Breast epithelium (tissue), 4 donors: Measurements from ENCODE around the gene ACBD4. TPM values are rescaled to one million over a fixed set of nuclear protein-coding genes. Genes with fewer than 3 reads are reported as not detected.
A peak's percentile ranks its signal among the peaks of the same experiment; 100 is the strongest.

Source experiments
- DNase-seq, 2 donors: peaks; one replicate each; pipeline ENCODE4 v3.0.0-alpha.2; 2019; ENCODE audit warnings: low spot score in 2 of 2
- H3K27ac ChIP-seq, 2 donors: fragments of 200-600 bp; sonication (generic) in 1 of 2; one replicate each; pipeline ENCODE4 v1.5.1; 2016 to 2019; ENCODE audit warnings: mild to moderate bottlenecking in 1 of 2
- H3K27me3 ChIP-seq, 2 donors: fragments of 200-600 bp; sonication (generic) in 1 of 2; one replicate each; pipeline versions ENCODE4 v1.5.1 to v1.6.0; 2017 to 2019; ENCODE audit warnings: control low read depth in 1 of 2, mild to moderate bottlenecking in 1 of 2
- H3K36me3 ChIP-seq: fragments of 200-600 bp; one replicate; pipeline ENCODE4 v1.5.1; 2019
- H3K4me1 ChIP-seq, 2 donors: fragments of 200-600 bp; sonication (generic); one replicate each; pipeline ENCODE4 v1.5.1; 2016 to 2019; ENCODE audit warnings: control low read depth in 1 of 2
- H3K4me3 ChIP-seq, 3 donors: fragments of 200-600 bp; sonication (generic); 1 replicate in 2 of 3; 2 replicates in 1 of 3; pipeline ENCODE4 v1.5.1; 2016 to 2019; ENCODE audit warnings: mild to moderate bottlenecking in 3 of 3, moderate library complexity in 2 of 3
- H3K9me3 ChIP-seq, 2 donors: fragments of 200-600 bp; sonication (generic) in 1 of 2; one replicate each; pipeline ENCODE4 v1.5.1; 2016 to 2019; ENCODE audit warnings: control low read depth in 1 of 2
- POLR2A ChIP-seq: fragments of 450-650 bp; IDR thresholded peaks from one replicate; pipeline ENCODE4 v1.6.1; 2016; ENCODE audit warnings: antibody characterized with exemption, mild to moderate bottlenecking, moderate library complexity
- POLR2AphosphoS5 ChIP-seq, 3 donors: sonication (generic); formaldehyde crosslinking; IDR thresholded peaks; one replicate each; pipeline ENCODE4 v1.6.1; 2017; ENCODE audit warnings: antibody characterized with exemption in 3 of 3
- intact Hi-C: fragments of 100-400 bp; cut with DNase I; formaldehyde crosslinking; loops from one replicate; pipeline ENCODE4 v1.15.1; 2023; ENCODE audit warnings: low total_unique reads
- total RNA-seq, 3 donors: library from RNA; depleted of rRNA; stranded (reverse); fragments of >200 nt; gene quantifications; one replicate each; pipeline ENCODE4 v1.1.0, GENCODE V29; 2016
- TF ChIP-seq, protein P1 (sequence below), 3 donors: fragments of 450-650 bp; IDR thresholded peaks; one replicate each; pipeline ENCODE4 v1.5.1; 2016 to 2017; ENCODE audit warnings: antibody characterized with exemption in 3 of 3, mild to moderate bottlenecking in 3 of 3, moderate library complexity in 3 of 3

ACBD4 gene, protein sequence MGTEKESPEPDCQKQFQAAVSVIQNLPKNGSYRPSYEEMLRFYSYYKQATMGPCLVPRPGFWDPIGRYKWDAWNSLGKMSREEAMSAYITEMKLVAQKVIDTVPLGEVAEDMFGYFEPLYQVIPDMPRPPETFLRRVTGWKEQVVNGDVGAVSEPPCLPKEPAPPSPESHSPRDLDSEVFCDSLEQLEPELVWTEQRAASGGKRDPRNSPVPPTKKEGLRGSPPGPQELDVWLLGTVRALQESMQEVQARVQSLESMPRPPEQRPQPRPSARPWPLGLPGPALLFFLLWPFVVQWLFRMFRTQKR
- total RNA-seq: 10 to 100 TPM; 13.8 to 28.8 (median 15.7) TPM

DNA sequence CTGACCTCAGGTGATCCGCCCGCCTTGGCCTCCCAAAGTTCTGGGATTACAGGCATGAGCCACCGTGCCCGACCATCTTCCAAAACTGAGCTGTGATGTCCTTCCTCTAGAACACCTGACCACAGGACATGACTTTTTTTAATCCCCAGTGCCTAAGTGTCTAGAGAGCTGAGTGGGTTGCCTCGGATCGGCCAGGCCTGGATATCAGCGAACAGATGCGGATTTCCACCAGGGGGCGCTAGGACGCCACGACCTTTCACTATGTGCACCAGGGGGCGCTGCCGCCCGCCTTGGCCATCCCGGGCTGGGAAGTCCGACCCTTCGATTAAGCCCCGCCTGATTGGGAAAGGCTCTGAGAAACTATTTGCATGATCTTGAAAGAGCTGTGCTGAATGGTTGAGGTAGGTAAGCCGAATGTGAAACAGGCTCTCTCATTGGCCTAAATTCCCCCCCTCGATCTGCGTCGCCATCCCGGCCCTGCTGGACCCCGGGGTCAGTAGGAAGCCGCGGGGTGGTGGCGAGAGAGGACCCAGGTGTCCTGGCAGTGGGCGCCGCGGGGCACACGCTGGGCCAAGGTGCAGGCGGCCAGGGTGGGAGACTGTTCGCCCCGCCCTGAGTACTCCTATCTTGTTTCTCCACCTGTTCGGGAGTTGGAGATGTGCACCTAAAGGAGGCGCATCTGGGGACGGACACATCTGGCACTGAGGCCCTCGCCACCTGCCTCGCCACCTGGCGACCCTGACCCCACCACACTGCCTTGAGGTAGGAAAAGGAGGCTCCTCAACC lies at the start of gene ACBD4:
TSS of gene ACBD4 (plus strand) at position 496 of the 786 bp plus-strand sequence. CDS start 458 bp downstream, outside the sequence.
- peak within 1 kb of the TSS; percentile 82 to 92 for H3K27ac ChIP-seq
- no peaks in the 10 kb centered on the region for H3K27me3 ChIP-seq
- no peaks in the 10 kb centered on the region for H3K36me3 ChIP-seq
- intact Hi-C loops: loop anchor here (5.0 to 10.0 kb wide), 2 partner anchors 62 to 1609 kb away; no protein-coding TSS in a partner anchor
- peak; percentile 96 to 97 for DNase-seq
- peak; percentile 53 for TF ChIP-seq POLR2A
- TF ChIP-seq POLR2AphosphoS5 (IDR thresholded peaks at IDR 0.05): peak; percentile 84 to 94 (median 94)
- TF ChIP-seq, protein P1, sequence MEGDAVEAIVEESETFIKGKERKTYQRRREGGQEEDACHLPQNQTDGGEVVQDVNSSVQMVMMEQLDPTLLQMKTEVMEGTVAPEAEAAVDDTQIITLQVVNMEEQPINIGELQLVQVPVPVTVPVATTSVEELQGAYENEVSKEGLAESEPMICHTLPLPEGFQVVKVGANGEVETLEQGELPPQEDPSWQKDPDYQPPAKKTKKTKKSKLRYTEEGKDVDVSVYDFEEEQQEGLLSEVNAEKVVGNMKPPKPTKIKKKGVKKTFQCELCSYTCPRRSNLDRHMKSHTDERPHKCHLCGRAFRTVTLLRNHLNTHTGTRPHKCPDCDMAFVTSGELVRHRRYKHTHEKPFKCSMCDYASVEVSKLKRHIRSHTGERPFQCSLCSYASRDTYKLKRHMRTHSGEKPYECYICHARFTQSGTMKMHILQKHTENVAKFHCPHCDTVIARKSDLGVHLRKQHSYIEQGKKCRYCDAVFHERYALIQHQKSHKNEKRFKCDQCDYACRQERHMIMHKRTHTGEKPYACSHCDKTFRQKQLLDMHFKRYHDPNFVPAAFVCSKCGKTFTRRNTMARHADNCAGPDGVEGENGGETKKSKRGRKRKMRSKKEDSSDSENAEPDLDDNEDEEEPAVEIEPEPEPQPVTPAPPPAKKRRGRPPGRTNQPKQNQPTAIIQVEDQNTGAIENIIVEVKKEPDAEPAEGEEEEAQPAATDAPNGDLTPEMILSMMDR (IDR thresholded peaks at IDR 0.05): peak; percentile 100
- peak within 1 kb of the TSS; percentile 74 for H3K4me3 ChIP-seq
- H3K9me3 ChIP-seq: no peaks in the 10 kb centered on the region
- H3K4me1 ChIP-seq: peaks cover 6 to 8% of the 10 kb centered on the region in 2 donors

DNA sequence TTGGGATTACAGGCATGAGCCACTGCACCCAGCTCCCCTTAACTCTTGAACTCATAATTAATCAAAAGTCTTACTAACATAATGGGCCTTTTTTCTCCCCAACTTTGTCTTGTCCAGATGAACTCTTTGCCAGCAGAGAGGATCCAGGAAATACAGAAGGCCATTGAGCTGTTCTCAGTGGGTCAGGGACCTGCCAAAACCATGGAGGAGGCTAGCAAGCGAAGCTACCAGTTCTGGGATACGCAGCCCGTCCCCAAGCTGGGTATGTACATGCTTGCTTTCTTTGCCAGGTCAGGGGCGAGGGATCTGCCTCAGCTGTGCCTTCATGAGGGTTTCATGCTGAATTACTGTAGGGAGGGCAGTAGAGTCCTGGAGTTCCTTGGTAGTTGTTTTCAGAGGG lies 49.1 kb upstream of the ACBD4 start:
- peaks cover 0 to 5% of the 10 kb centered on the region in 2 donors for H3K4me1 ChIP-seq
- H3K27ac ChIP-seq: peak overlapping the region; percentile 41 to 54
- peaks cover 4% of the 10 kb centered on the region for H3K36me3 ChIP-seq
- H3K4me3 ChIP-seq: no peak overlapping the region
- TF ChIP-seq POLR2A (no peak), POLR2AphosphoS5 (IDR thresholded peaks at IDR 0.05) (no peak)
- TF ChIP-seq, protein P1 (IDR thresholded peaks at IDR 0.05): no peak
- DNase-seq: no peak
- H3K27me3 ChIP-seq: no peaks in the 10 kb centered on the region
- no peaks in the 10 kb centered on the region for H3K9me3 ChIP-seq
- intact Hi-C loops: no loop called here

DNA sequence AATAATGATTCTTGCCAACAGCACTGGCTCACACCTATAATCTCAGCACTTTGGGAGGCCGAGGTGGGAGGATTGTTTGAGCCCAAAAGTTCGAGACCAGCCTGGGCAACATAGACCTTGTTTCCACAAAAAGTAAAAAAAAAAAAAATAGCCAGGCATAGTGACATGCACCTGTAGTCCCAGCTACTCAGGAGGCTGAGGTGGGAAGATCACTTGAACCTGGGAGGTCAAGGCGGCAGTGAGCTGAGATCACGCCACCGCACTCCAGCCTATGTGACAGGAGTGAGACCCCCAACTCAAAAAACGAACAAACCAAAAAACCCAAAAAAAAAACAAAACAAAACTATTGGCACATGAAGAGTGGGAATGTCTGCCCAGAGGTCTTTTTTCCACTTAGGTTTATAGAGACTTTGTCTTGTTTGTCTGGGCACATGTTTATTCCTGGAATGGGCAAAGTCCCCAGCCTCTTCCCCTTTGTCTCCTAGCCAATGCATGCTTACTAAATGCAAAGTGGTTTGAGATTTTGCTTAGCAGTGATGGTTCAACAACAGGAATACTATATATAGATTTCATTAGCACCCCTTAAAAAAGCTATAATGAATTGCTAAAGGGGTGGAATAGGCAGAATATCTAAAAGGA lies 48.5 kb upstream of the ACBD4 start:
- no peaks in the 10 kb centered on the region for H3K9me3 ChIP-seq
- H3K4me1 ChIP-seq: peaks cover 1 to 2% of the 10 kb centered on the region in 2 donors
- H3K27me3 ChIP-seq: no peaks in the 10 kb centered on the region
- no peak overlapping the region for H3K4me3 ChIP-seq
- DNase-seq: no peak
- TF ChIP-seq, protein P1 (IDR thresholded peaks at IDR 0.05): no peak
- TF ChIP-seq POLR2AphosphoS5 (IDR thresholded peaks at IDR 0.05): no peak
- no peak for TF ChIP-seq POLR2A
- H3K27ac ChIP-seq: peak overlapping the region; percentile 41 to 54
- intact Hi-C loops: no loop called here
- peaks cover 4% of the 10 kb centered on the region for H3K36me3 ChIP-seq

DNA sequence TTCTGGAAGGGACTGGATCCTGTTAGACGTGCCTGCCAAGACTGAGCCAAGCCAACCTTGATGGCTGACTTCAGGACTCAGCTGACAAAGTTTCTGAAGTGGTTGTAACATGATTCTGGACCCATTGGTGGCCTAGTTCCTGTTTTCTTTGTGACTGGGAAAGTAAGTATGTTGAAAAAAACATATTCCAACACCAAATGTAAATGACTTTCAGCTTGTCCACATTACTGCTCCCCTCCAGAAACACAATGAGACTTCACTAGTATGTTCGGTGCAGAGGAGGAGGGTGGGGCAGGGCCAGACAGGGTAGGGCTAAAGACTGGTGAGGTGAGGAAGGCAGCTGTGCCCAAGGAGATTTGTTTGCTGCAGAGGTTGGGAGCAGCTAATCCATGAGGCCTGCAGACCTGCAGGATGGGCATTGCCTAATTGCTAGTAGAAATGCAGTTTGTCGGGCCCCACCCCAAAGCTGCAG lies 47.9 kb upstream of the ACBD4 start:
- intact Hi-C loops: no loop called here
- H3K36me3 ChIP-seq: peaks cover 4% of the 10 kb centered on the region
- DNase-seq: no peak
- no peak overlapping the region for H3K4me3 ChIP-seq
- no peaks in the 10 kb centered on the region for H3K9me3 ChIP-seq
- TF ChIP-seq POLR2A (no peak), POLR2AphosphoS5 (IDR thresholded peaks at IDR 0.05) (no peak)
- TF ChIP-seq, protein P1 (IDR thresholded peaks at IDR 0.05): no peak
- peaks cover 6 to 7% of the 10 kb centered on the region in 2 donors for H3K4me1 ChIP-seq
- H3K27me3 ChIP-seq: no peaks in the 10 kb centered on the region
- peak overlapping the region; percentile 54 to 59 for H3K27ac ChIP-seq
